HG03520 (cell line): ENCODE results near the gene STRN.
"Not testable (repeated sequence)": the region's sequence is repeated elsewhere in the genome, so short reads cannot be mapped to it uniquely, and the experiment has no call there.

Source experiments
- ATAC-seq: cut with Tn5 transposase; IDR thresholded peaks from one replicate; pipeline ENCODE4 v1.9.1; 2021; ENCODE audit warnings: mild to moderate bottlenecking, moderate library complexity; ENCODE audit not compliant: unreplicated experiment

STRN gene

GRCh38 chr2:36849265-36849664 is 117.1 kb downstream of the STRN start:
- no peak for ATAC-seq

GRCh38 chr2:36843838-36844237 is 122.5 kb downstream of the STRN start:
- ATAC-seq = no peak

GRCh38 chr2:36839976-36840617 is 126.2 kb downstream of the STRN start:
- no peak for ATAC-seq

- no peak for ATAC-seq
Observed at GRCh38 chr2:36834731-36835524, 131.4 kb downstream of the STRN start.

- ATAC-seq = no peak
Observed at GRCh38 chr2:36834203-36834602, 132.1 kb downstream of the STRN start.

- ATAC-seq = no peak
Observed at GRCh38 chr2:36831185-36831584, 135.2 kb downstream of the STRN start.

- ATAC-seq = not testable (repeated sequence)
Observed at GRCh38 chr2:36824683-36825082, 141.7 kb downstream of the STRN start.

- no peak for ATAC-seq
Observed at GRCh38 chr2:36824273-36824672, 142.1 kb downstream of the STRN start.

- no peak for ATAC-seq
Observed at GRCh38 chr2:36823862-36824261, 142.5 kb downstream of the STRN start.

- ATAC-seq = no peak
Observed at GRCh38 chr2:36820942-36821605, 145.3 kb downstream of the STRN start.

GRCh38 chr2:36819095-36819711 is 147.1 kb downstream of the STRN start:
- no peak for ATAC-seq

GRCh38 chr2:36818542-36818941 is 147.8 kb downstream of the STRN start:
- no peak for ATAC-seq

GRCh38 chr2:36812196-36812595 is 154.1 kb downstream of the STRN start:
- ATAC-seq = no peak

- no peak for ATAC-seq
Observed at GRCh38 chr2:36811071-36811470, 155.3 kb downstream of the STRN start.

- ATAC-seq = no peak
Observed at GRCh38 chr2:36809069-36809445, 157.3 kb downstream of the STRN start.

GRCh38 chr2:36808386-36809068 is 157.8 kb downstream of the STRN start:
- no peak for ATAC-seq

- no peak for ATAC-seq
Observed at GRCh38 chr2:36807223-36807886, 159.0 kb downstream of the STRN start.

- ATAC-seq = no peak
Observed at GRCh38 chr2:36805635-36806224, 160.6 kb downstream of the STRN start.

- ATAC-seq = no peak
Observed at GRCh38 chr2:36802952-36803351, 163.4 kb downstream of the STRN start.

- ATAC-seq = no peak
Observed at GRCh38 chr2:36801088-36801487, 165.2 kb downstream of the STRN start.
